ENCODE measurements around the gene EIF3K.

DNA sequence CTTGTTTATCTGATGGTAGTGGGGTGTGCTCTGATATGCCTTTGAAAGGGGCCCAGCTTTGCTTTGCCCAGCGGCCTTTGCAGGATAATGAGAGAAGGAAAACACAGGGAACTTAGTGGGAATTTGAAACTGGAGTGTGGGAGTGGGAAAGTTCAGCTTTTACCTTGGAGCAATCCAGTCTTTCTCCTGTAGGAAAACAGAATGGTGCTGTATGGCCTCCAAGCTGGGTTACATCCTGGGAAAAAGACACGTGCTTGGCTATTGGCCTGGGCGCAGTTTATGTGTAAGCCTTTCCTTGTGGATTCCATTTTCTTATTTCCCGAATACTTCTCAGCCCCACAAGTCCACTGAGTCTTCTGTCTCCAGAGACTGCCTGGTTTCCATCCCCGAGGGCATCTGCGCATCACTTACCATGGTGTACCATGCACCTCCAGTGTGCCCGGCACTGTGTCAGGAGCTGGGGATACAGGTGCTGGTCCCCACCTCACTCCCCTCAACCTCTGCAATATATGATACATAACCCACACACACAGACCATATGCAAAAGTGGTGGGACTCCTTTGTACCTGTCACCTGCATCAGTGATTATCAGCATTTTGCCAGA is 60.0 kb downstream of the EIF3K start:
- no peak for TF ChIP-seq CTCF (IDR thresholded peaks at IDR 0.05)
- no peak for TF ChIP-seq POLR2A (IDR thresholded peaks at IDR 0.05)
